Astrocyte of the spinal cord (primary cell): ENCODE measurements around the gene BAHCC1.

Experiments used
- DNase-seq: peaks from one replicate; pipeline ENCODE4 v3.0.0; 2011; ENCODE audit warnings: low read depth, low spot score
- H3K4me3 ChIP-seq: 2 replicates; pipeline ENCODE4 v1.5.1; 2011; ENCODE audit warnings: low read depth, mild to moderate bottlenecking, low read length, moderate library complexity
- CTCF ChIP-seq: IDR thresholded peaks from 2 replicates; pipeline ENCODE4 v1.5.1; 2012; ENCODE audit warnings: low read depth, mild to moderate bottlenecking, low read length, inconsistent platforms
- in situ Hi-C: cut with HindIII; loops from 2 replicates; pipeline ENCODE4 v1.10.0; 2017; ENCODE audit warnings: low sequenced_read_pairs

The BAHCC1 gene

GRCh38 chr17:81364278-81365147 is 30.7 kb upstream of the BAHCC1 start:
- TF ChIP-seq CTCF: no peak
- in situ Hi-C loops: no loop called here
- no peak for DNase-seq
- no peak overlapping the region for H3K4me3 ChIP-seq

GRCh38 chr17:81365148-81365600 is 30.1 kb upstream of the BAHCC1 start:
- TF ChIP-seq CTCF: no peak
- in situ Hi-C loops: no loop called here
- DNase-seq: peak; percentile 79
- H3K4me3 ChIP-seq: peak overlapping the region; percentile 14

GRCh38 chr17:81365601-81366585 is 29.4 kb upstream of the BAHCC1 start:
- no peak overlapping the region for H3K4me3 ChIP-seq
- peak; percentile 81 for DNase-seq
- in situ Hi-C loops: no loop called here
- no peak for TF ChIP-seq CTCF

GRCh38 chr17:81366648-81367047 is 28.6 kb upstream of the BAHCC1 start:
- TF ChIP-seq CTCF: no peak
- no peak for DNase-seq
- no peak overlapping the region for H3K4me3 ChIP-seq
- in situ Hi-C loops: no loop called here

GRCh38 chr17:81367171-81367570 is 28.1 kb upstream of the BAHCC1 start:
- DNase-seq: no peak
- in situ Hi-C loops: no loop called here
- H3K4me3 ChIP-seq: no peak overlapping the region
- TF ChIP-seq CTCF: no peak

GRCh38 chr17:81368161-81369022 is 26.9 kb upstream of the BAHCC1 start:
- in situ Hi-C loops: no loop called here
- no peak for TF ChIP-seq CTCF
- H3K4me3 ChIP-seq: no peak overlapping the region
- DNase-seq: no peak
